Keratinocyte (primary cell): ENCODE data around the gene SPAG9. TPM values are rescaled to one million over a fixed set of nuclear protein-coding genes. Genes with fewer than 3 reads are reported as not detected.

Source experiments
- DNase-seq: peaks from one replicate; pipeline ENCODE4 v3.0.0-alpha.2; 2011; ENCODE audit warnings: low read depth, missing footprints, low spot score
- FAIRE-seq: peaks from 2 replicates; lab custom pipeline; 2011; peaks lifted over from hg19 to GRCh38; lab: Jason Lieb, UNC
- H2AFZ ChIP-seq: 2 replicates; pipeline ENCODE4 v1.6.0; 2012; ENCODE audit warnings: low read length, control low read depth, inconsistent platforms; ENCODE audit not compliant: control insufficient read depth
- H3K27ac ChIP-seq: 2 replicates; pipeline ENCODE4 v1.5.1; 2011; ENCODE audit warnings: low read length; ENCODE audit not compliant: control insufficient read depth, insufficient read depth
- H3K27me3 ChIP-seq: 3 replicates; pipeline ENCODE4 v1.6.0; 2011; ENCODE audit warnings: low read length; ENCODE audit not compliant: control insufficient read depth, insufficient read depth; ENCODE audit errors: extremely low read depth
- H3K36me3 ChIP-seq, 2 experiments: 2 replicates in 1 of 2; 3 replicates in 1 of 2; pipeline ENCODE4 v1.5.1; 2011; ENCODE audit warnings: low read length in 2 of 2, mild to moderate bottlenecking in 1 of 2; ENCODE audit not compliant: control insufficient read depth in 2 of 2, insufficient read depth in 2 of 2; ENCODE audit errors: extremely low read depth in 1 of 2
- H3K4me1 ChIP-seq: 3 replicates; pipeline ENCODE4 v1.5.1; 2011; ENCODE audit warnings: low read length; ENCODE audit not compliant: control insufficient read depth, insufficient read depth; ENCODE audit errors: extremely low read depth
- H3K4me2 ChIP-seq: 3 replicates; pipeline ENCODE4 v1.6.0; 2011; ENCODE audit warnings: low read depth, low read length; ENCODE audit not compliant: control insufficient read depth, insufficient read depth; ENCODE audit errors: extremely low read depth
- H3K4me3 ChIP-seq, 3 experiments: fragments of 200-600 bp in 1 of 3; sonication (generic) in 1 of 3; 2 replicates in 2 of 3; 3 replicates in 1 of 3; pipeline ENCODE4 v1.5.1; 2011 to 2016; ENCODE audit warnings: low read length in 3 of 3, mild to moderate bottlenecking in 3 of 3, control low read depth in 2 of 3, inconsistent platforms in 1 of 3, low read depth in 1 of 3, mixed read lengths in 1 of 3, mixed run types in 1 of 3, moderate library complexity in 1 of 3; ENCODE audit not compliant: control insufficient read depth in 2 of 3, insufficient read depth in 2 of 3; ENCODE audit errors: extremely low read depth in 1 of 3
- H3K79me2 ChIP-seq: 2 replicates; pipeline ENCODE4 v1.6.0; 2012; ENCODE audit warnings: low read length; ENCODE audit not compliant: control insufficient read depth, insufficient read depth
- H3K9ac ChIP-seq: 3 replicates; pipeline ENCODE4 v1.6.0; 2011; ENCODE audit warnings: low read length; ENCODE audit not compliant: control insufficient read depth, insufficient read depth; ENCODE audit errors: extremely low read depth
- H3K9me1 ChIP-seq: 3 replicates; pipeline ENCODE4 v1.6.0; 2011; ENCODE audit warnings: low read length; ENCODE audit not compliant: control insufficient read depth, insufficient read depth; ENCODE audit errors: extremely low read depth
- H3K9me3 ChIP-seq: 2 replicates; pipeline ENCODE4 v1.5.1; 2012; ENCODE audit warnings: low read depth, low read length; ENCODE audit not compliant: control insufficient read depth
- H4K20me1 ChIP-seq: 3 replicates; pipeline ENCODE4 v1.6.0; 2011; ENCODE audit warnings: low read length; ENCODE audit not compliant: control insufficient read depth, insufficient read depth; ENCODE audit errors: extremely low read depth
- CTCF ChIP-seq, 3 experiments: IDR thresholded peaks in 1 of 3; conservative IDR thresholded peaks in 1 of 3; optimal IDR thresholded peaks in 1 of 3; 2 replicates in 2 of 3; 3 replicates in 1 of 3; pipeline versions ENCODE3 to v1.5.1; 2011; ENCODE audit warnings: low read length in 3 of 3, mild to moderate bottlenecking in 3 of 3, moderate library complexity in 2 of 3, control low read depth in 1 of 3, inconsistent platforms in 1 of 3; ENCODE audit not compliant: insufficient read depth in 2 of 3; ENCODE audit errors: extremely low read depth in 1 of 3
- EZH2 ChIP-seq: IDR thresholded peaks from one replicate; pipeline ENCODE4 v1.6.1; 2012; ENCODE audit warnings: inconsistent platforms, mild to moderate bottlenecking, low read length, moderate library complexity
- dilution Hi-C: fragments of 300-500 bp; cut with MboI; formaldehyde crosslinking; loops from one replicate; pipeline ENCODE4 v1.7.0; 2020; ENCODE audit warnings: low sequenced_read_pairs; ENCODE audit not compliant: extremely low pct_ligation_motif_present
- polyA plus RNA-seq, 5 experiments: library from polyadenylated mRNA; depleted of rRNA in 3 of 5; stranded (reverse) in 3 of 5; stranded (forward) in 1 of 5; unstranded in 1 of 5; fragments of >200 nt; gene quantifications; 1 replicate in 1 of 5; 2 replicates in 3 of 5; 3 replicates in 1 of 5; pipeline versions ENCODE4 v1.2.1 to v1.2.3, GENCODE V29; 2011 to 2012; ENCODE audit warnings: missing spikeins in 2 of 5, low read depth in 1 of 5, low replicate concordance in 1 of 5

The SPAG9 gene
- polyA plus RNA-seq, 1 donor (not counting 4 experiments of a cell fraction or from before 2014, with no cell fraction given) = 43.1 TPM

- no peak overlapping the region for H3K9ac ChIP-seq
- H3K9me3 ChIP-seq = no peaks in the 10 kb centered on the region
- H3K4me1 ChIP-seq = peaks cover 10% of the 10 kb centered on the region
- no peak overlapping the region for H3K27ac ChIP-seq
- dilution Hi-C loops = no loop called here
- H3K4me2 ChIP-seq = no peak overlapping the region
- DNase-seq (no peak), FAIRE-seq (no peak)
- H3K79me2 ChIP-seq = peaks cover 27% of the 10 kb centered on the region
- no peak overlapping the region for H2AFZ ChIP-seq
- no peak overlapping the region for H3K4me3 ChIP-seq
- H4K20me1 ChIP-seq = no peaks in the 10 kb centered on the region
- H3K36me3 ChIP-seq = peaks cover 3 to 5% of the 10 kb centered on the region in 2 experiments
- no peaks in the 10 kb centered on the region for H3K27me3 ChIP-seq
- H3K9me1 ChIP-seq = no peaks in the 10 kb centered on the region
- no peak for TF ChIP-seq EZH2
- no peak for TF ChIP-seq CTCF (optimal IDR thresholded peaks at IDR 0.05 in 1 of 3, IDR thresholded peaks at IDR 0.05 in 1 of 3, conservative IDR thresholded peaks at IDR 0.05 in 1 of 3; ENCODE audit: extremely low read depth in 1 of 3, insufficient read depth in 2 of 3, low read length in 3 of 3)
Observed at GRCh38 chr17:51045621-51046020, 75.0 kb downstream of the SPAG9 start.

DNA sequence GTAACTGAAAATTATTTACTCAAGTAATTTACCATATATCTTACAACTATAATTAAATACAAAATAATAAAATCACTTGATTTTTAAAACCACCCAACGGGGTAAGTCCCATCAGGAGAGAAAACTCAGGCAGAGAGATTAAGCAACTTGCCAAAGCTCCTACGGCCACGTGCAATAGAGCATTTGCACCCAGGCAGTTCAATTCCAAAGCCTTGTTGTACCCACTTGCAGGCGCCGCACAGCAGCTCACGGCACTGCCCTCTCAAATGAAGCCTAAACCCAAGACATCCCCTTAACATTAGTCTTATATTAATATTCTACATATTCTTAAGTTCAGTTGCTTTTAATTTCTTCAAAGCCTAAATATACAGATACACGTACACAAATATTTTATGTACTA lies 75.7 kb downstream of the SPAG9 start:
- H3K9ac ChIP-seq = no peak overlapping the region
- no peaks in the 10 kb centered on the region for H3K9me1 ChIP-seq
- peaks cover 3 to 5% of the 10 kb centered on the region in 2 experiments for H3K36me3 ChIP-seq
- no peak overlapping the region for H3K4me2 ChIP-seq
- dilution Hi-C loops = no loop called here
- no peaks in the 10 kb centered on the region for H3K27me3 ChIP-seq
- no peak for DNase-seq
- H3K79me2 ChIP-seq = peaks cover 27% of the 10 kb centered on the region
- H3K4me1 ChIP-seq = peaks cover 5% of the 10 kb centered on the region
- no peak for TF ChIP-seq CTCF (optimal IDR thresholded peaks at IDR 0.05 in 1 of 3, IDR thresholded peaks at IDR 0.05 in 1 of 3, conservative IDR thresholded peaks at IDR 0.05 in 1 of 3; ENCODE audit: extremely low read depth in 1 of 3, insufficient read depth in 2 of 3, low read length in 3 of 3)
- no peak for TF ChIP-seq EZH2
- no peaks in the 10 kb centered on the region for H4K20me1 ChIP-seq
- no peak overlapping the region for H3K27ac ChIP-seq
- H3K9me3 ChIP-seq = no peaks in the 10 kb centered on the region
- no peak for FAIRE-seq
- no peak overlapping the region for H3K4me3 ChIP-seq
- H2AFZ ChIP-seq = no peak overlapping the region
